ENCODE data around the gene ZSCAN12.

- TF ChIP-seq EP300 (IDR thresholded peaks at IDR 0.05): no peak
- TF ChIP-seq CTCF (IDR thresholded peaks at IDR 0.05): no peak
- TF ChIP-seq POLR2A (IDR thresholded peaks at IDR 0.05): no peak
- no peak for TF ChIP-seq POLR2AphosphoS5 (IDR thresholded peaks at IDR 0.05)
These were observed 15.4 kb downstream of the ZSCAN12 start for GRCh38 chr6:28384143-28384533.

Data from suprapubic skin (tissue), 4 donors.